ENCODE measurements around the gene OGFOD1. TPM values are rescaled to one million over a fixed set of nuclear protein-coding genes. Genes with fewer than 3 reads are reported as not detected.
A peak's percentile ranks its signal among the peaks of the same experiment; 100 is the strongest.

The OGFOD1 gene
- 10 to 100 TPM; 40.6 to 55.1 (median 50.4) TPM for total RNA-seq

- H3K4me1 ChIP-seq = peaks cover 4 to 50% (median 6%) of the 10 kb centered on the region in 3 donors
- 1 to 2% methylated on average over 15 to 23 of the region's 56 CpGs for WGBS, 2 donors (ENCODE audit: low coverage in 1 of 2)
These were observed at the start of gene OGFOD1, which contains the start of gene NUDT21 for GRCh38 chr16:56450986-56451752. Gene OGFOD1 (plus strand): TSS chr16:56451554. CDS start chr16:56451613, 59 bp downstream. Gene NUDT21 (minus strand): TSS chr16:56451332. CDS start chr16:56451202, 130 bp downstream.

GRCh38 chr16:56405977-56406672, 45.2 kb upstream of the OGFOD1 start:
- WGBS, 2 donors (ENCODE audit: low coverage in 1 of 2) = 50 to 77% methylated on average over 2 to 4 of the region's 4 CpGs
- no peak for ATAC-seq
- Histone ChIP-seq H3K9me3 (no peaks in the 10 kb centered on the region), H3K4me3 (no peak overlapping the region), H3K27ac (no peak overlapping the region), H3K4me1 (no peaks in the 10 kb centered on the region), H3K27me3 (no peaks in the 10 kb centered on the region), H3K36me3 (peaks cover 17 to 87% of the 10 kb centered on the region in 2 donors)
- TF ChIP-seq POLR2A (IDR thresholded peaks at IDR 0.05) = no peak
- no peak for TF ChIP-seq CTCF (IDR thresholded peaks at IDR 0.05)
- no peak for TF ChIP-seq EP300 (IDR thresholded peaks at IDR 0.05)
- no peak for TF ChIP-seq POLR2AphosphoS5 (IDR thresholded peaks at IDR 0.05)

More at GRCh38 chr16:56450986-56451752, at the start of gene OGFOD1, which contains the start of gene NUDT21:
- TF ChIP-seq POLR2AphosphoS5 (IDR thresholded peaks at IDR 0.05) = peak; percentile 59
- peak; percentile 35 to 42 for TF ChIP-seq POLR2A (IDR thresholded peaks at IDR 0.05)
- no peak for TF ChIP-seq CTCF (IDR thresholded peaks at IDR 0.05)
- peaks cover 0 to 42% of the 10 kb centered on the region in 2 donors for H3K36me3 ChIP-seq
- peak; percentile 100 for ATAC-seq
- peak within 1 kb of the TSS; percentile 70 to 74 for H3K4me3 ChIP-seq
- H3K27ac ChIP-seq = peak within 1 kb of the TSS; percentile 35 to 86 (median 81)
- H3K9me3 ChIP-seq = no peaks in the 10 kb centered on the region
- no peaks in the 10 kb centered on the region for H3K27me3 ChIP-seq

- Histone ChIP-seq H3K27ac (no peak overlapping the region), H3K27me3 (no peaks in the 10 kb centered on the region), H3K36me3 (peaks cover 17 to 87% of the 10 kb centered on the region in 2 donors), H3K9me3 (no peaks in the 10 kb centered on the region), H3K4me3 (no peak overlapping the region), H3K4me1 (peaks cover 0 to 2% (median 0%) of the 10 kb centered on the region in 3 donors)
- no peak for ATAC-seq
- 62 to 81% methylated on average over 5 to 7 of the region's 7 CpGs for WGBS, 2 donors (ENCODE audit: low coverage in 1 of 2)
- TF ChIP-seq EP300 (IDR thresholded peaks at IDR 0.05) = no peak
These were observed 42.8 kb upstream of the OGFOD1 start for GRCh38 chr16:56408379-56409098.

- no peak for ATAC-seq
- 82 to 83% methylated on average over 4 of the region's 4 CpGs for WGBS, 2 donors (ENCODE audit: low coverage in 1 of 2)
- TF ChIP-seq POLR2A (IDR thresholded peaks at IDR 0.05) = no peak
- no peak for TF ChIP-seq POLR2AphosphoS5 (IDR thresholded peaks at IDR 0.05)
- no peak for TF ChIP-seq EP300 (IDR thresholded peaks at IDR 0.05)
- TF ChIP-seq CTCF (IDR thresholded peaks at IDR 0.05) = no peak
- Histone ChIP-seq H3K4me3 (no peak overlapping the region), H3K27me3 (no peaks in the 10 kb centered on the region), H3K9me3 (no peaks in the 10 kb centered on the region), H3K4me1 (peaks cover 0 to 9% (median 0%) of the 10 kb centered on the region in 3 donors), H3K36me3 (peaks cover 14 to 82% of the 10 kb centered on the region in 2 donors), H3K27ac (no peak overlapping the region)
These were observed 42.2 kb upstream of the OGFOD1 start for GRCh38 chr16:56409195-56409594.

- no peak for ATAC-seq
- WGBS, 2 donors (ENCODE audit: low coverage in 1 of 2) = 72 to 80% methylated on average over 2 to 3 of the region's 5 CpGs
- H3K9me3 ChIP-seq = no peaks in the 10 kb centered on the region
- H3K36me3 ChIP-seq = peaks cover 8 to 67% of the 10 kb centered on the region in 2 donors
- H3K4me3 ChIP-seq = no peak overlapping the region
- H3K27ac ChIP-seq = no peak overlapping the region
- TF ChIP-seq CTCF (IDR thresholded peaks at IDR 0.05) (no peak), POLR2AphosphoS5 (IDR thresholded peaks at IDR 0.05) (no peak), POLR2A (IDR thresholded peaks at IDR 0.05) (no peak), EP300 (IDR thresholded peaks at IDR 0.05) (no peak)
- H3K27me3 ChIP-seq = no peaks in the 10 kb centered on the region
- peaks cover 0 to 28% (median 0%) of the 10 kb centered on the region in 3 donors for H3K4me1 ChIP-seq
These were observed 40.2 kb upstream of the OGFOD1 start for GRCh38 chr16:56411123-56411522.
